ENCODE results near the gene FOXRED1. TPM values are rescaled to one million over a fixed set of nuclear protein-coding genes. Genes with fewer than 3 reads are reported as not detected.
A peak's percentile ranks its signal among the peaks of the same experiment; 100 is the strongest.

Gene FOXRED1
- total RNA-seq, 1 experiment from 2014 or later: 67.5 TPM

DNA sequence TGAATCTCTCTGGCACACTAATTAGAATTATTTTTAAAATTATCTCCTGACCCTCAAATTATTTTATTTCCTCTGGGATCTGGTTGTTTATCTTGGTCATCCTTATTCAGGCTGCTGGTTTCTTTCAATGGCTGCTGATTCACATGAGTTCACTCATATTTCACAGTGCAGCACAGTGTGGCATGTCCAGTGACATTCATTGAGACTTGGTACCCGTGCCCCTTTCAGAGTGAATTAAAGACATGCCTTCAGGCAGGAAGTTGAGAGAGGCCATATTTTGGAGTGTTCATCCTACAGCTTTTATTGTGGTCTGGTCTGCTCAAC, 48.4 kb downstream of the FOXRED1 start:
- TF ChIP-seq, protein P1, sequence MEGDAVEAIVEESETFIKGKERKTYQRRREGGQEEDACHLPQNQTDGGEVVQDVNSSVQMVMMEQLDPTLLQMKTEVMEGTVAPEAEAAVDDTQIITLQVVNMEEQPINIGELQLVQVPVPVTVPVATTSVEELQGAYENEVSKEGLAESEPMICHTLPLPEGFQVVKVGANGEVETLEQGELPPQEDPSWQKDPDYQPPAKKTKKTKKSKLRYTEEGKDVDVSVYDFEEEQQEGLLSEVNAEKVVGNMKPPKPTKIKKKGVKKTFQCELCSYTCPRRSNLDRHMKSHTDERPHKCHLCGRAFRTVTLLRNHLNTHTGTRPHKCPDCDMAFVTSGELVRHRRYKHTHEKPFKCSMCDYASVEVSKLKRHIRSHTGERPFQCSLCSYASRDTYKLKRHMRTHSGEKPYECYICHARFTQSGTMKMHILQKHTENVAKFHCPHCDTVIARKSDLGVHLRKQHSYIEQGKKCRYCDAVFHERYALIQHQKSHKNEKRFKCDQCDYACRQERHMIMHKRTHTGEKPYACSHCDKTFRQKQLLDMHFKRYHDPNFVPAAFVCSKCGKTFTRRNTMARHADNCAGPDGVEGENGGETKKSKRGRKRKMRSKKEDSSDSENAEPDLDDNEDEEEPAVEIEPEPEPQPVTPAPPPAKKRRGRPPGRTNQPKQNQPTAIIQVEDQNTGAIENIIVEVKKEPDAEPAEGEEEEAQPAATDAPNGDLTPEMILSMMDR (conservative IDR thresholded peaks at IDR 0.05): no peak
- no peak overlapping the region for H2BK12ac ChIP-seq (ENCODE audit: insufficient read length, low read depth, low read length)
- no peak overlapping the region for H2BK20ac ChIP-seq (ENCODE audit: low read depth, low read length, poor library complexity, severe bottlenecking)
- no peaks in the 10 kb centered on the region for H3K79me1 ChIP-seq (ENCODE audit: insufficient read depth, low read depth, low read length, poor library complexity, severe bottlenecking)
- H4K91ac ChIP-seq (ENCODE audit: insufficient read length, low read depth, low read length): no peak overlapping the region
- H3K79me2 ChIP-seq (ENCODE audit: insufficient read depth, low read length): no peaks in the 10 kb centered on the region
- no peaks in the 10 kb centered on the region for H3K4me1 ChIP-seq (ENCODE audit: insufficient read depth, low read length)
- H3T11ph ChIP-seq (ENCODE audit: low read length): no peak overlapping the region
- no peak overlapping the region for H3K14ac ChIP-seq (ENCODE audit: insufficient read depth, low read length)
- WGBS (ENCODE audit: extremely low coverage, insufficient read length, low lambda C conversion rate): no CpG with 5 or more reads among the region's 1 CpG
- no peak overlapping the region for H4K8ac ChIP-seq (replicated peaks; ENCODE audit: insufficient read length, low read depth, low read length)
- no peak overlapping the region for H4K5ac ChIP-seq (ENCODE audit: insufficient read length, low read depth, low read length)
- DNase-seq: no peak
- H3K56ac ChIP-seq (ENCODE audit: insufficient read length, low read depth, low read length): no peak overlapping the region
- Mint-ChIP-seq H3K4me3 (no peak overlapping the region), H3K27ac (peak overlapping the region in 1 of 3 experiments; percentile 53; a peak in 1 of 7 replicates), H3K4me1 (no peaks in the 10 kb centered on the region), H3K27me3 (ENCODE audit: low read depth) (no peaks in the 10 kb centered on the region; the same call in 1 of the 2 replicates), H3K36me3 (ENCODE audit: insufficient read depth in 1 of 3, low read depth in 3 of 3) (peaks cover 11 to 23% (median 22%) of the 10 kb centered on the region in 3 experiments; a peak in 6 of 7 replicates), H3K9me3 (no peaks in the 10 kb centered on the region)
- H4K20me1 ChIP-seq (ENCODE audit: control insufficient read depth, insufficient read depth, insufficient read length): peaks cover 2% of the 10 kb centered on the region
- H2AFZ ChIP-seq (ENCODE audit: low read length): no peak overlapping the region
- H2BK15ac ChIP-seq (ENCODE audit: low read depth, low read length): no peak overlapping the region
- no peak overlapping the region for H3K27ac ChIP-seq (ENCODE audit: insufficient read length, low read depth, low read length)
- no peak overlapping the region for H3K4me2 ChIP-seq (ENCODE audit: insufficient read depth, insufficient read length, low read length)
- H3K4ac ChIP-seq (ENCODE audit: low read depth, low read length): no peak overlapping the region
- H2BK120ac ChIP-seq (ENCODE audit: low read depth, low read length, poor library complexity, severe bottlenecking): no peak overlapping the region
- H2AK5ac ChIP-seq (ENCODE audit: insufficient read length, low read length): no peak overlapping the region
- no peaks in the 10 kb centered on the region for H3K9me3 ChIP-seq (ENCODE audit: control insufficient read depth, low read depth, low read length)
- H2BK5ac ChIP-seq (ENCODE audit: insufficient read length, low read length): no peak overlapping the region
- H3K23me2 ChIP-seq (ENCODE audit: insufficient read length, low read depth, low read length, poor library complexity, severe bottlenecking): no peaks in the 10 kb centered on the region
- H3K23ac ChIP-seq (ENCODE audit: insufficient read length, low read depth, low read length): no peak overlapping the region
- no peak overlapping the region for H3K9ac ChIP-seq (ENCODE audit: extremely low read depth, insufficient read length, low read length)
- H3K18ac ChIP-seq (ENCODE audit: insufficient read length, low read depth, low read length): no peak overlapping the region
- no peaks in the 10 kb centered on the region for H3K27me3 ChIP-seq (ENCODE audit: insufficient read depth, low read length)
